ENCODE results near the gene NINL. TPM values are rescaled to one million over a fixed set of nuclear protein-coding genes. Genes with fewer than 3 reads are reported as not detected.
"Not testable (repeated sequence)": the region's sequence is repeated elsewhere in the genome, so short reads cannot be mapped to it uniquely, and the experiment has no call there.

NINL gene
- total RNA-seq, 1 experiment from 2014 or later = 9.0 TPM

DNA sequence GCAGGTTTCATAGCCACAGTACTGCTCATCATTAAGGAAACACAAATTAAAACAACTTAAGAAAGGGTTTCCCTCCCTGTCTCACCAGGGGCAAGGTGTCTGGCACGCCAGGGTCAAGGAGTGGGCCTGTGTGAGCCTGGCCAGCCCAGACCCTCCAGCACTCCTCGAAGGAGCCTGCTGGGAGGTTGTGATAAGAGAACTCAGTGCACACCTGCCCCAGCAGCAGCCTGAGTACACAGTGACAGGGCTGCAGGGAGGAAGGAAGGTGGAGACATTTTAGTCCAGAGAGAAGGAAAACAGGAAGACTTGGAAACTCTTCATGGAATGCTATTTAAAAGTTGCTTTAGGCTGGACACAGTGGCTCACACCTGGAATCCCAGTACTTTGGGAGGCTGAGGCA, 14.1 kb downstream of the NINL start:
- Histone ChIP-seq H3K4me3 (no peak overlapping the region), H3K36me3 (no peaks in the 10 kb centered on the region), H3K9me3 (no peaks in the 10 kb centered on the region), H3K27me3 (no peaks in the 10 kb centered on the region)
- DNase-seq = no peak

DNA sequence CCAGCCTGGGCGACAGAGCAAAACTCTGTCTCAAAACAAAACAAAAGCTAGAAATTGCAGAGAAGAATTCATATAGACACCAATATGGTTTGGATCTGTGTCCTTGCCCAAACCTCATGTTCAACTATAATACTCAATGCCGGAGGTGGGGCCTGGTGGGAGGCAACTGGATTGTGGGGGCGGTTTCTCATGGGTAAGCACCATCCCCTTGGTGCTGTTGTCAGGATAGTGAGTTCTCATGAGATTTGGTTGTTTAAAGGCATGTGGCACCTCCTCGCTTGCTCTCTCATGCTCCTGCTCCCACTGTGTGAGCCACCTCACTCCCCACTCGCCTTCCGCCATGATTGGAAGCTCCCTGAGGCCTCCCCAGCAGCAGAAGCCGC, 15.2 kb downstream of the NINL start:
- no peak for DNase-seq
- H3K4me3 ChIP-seq = no peak overlapping the region

DNA sequence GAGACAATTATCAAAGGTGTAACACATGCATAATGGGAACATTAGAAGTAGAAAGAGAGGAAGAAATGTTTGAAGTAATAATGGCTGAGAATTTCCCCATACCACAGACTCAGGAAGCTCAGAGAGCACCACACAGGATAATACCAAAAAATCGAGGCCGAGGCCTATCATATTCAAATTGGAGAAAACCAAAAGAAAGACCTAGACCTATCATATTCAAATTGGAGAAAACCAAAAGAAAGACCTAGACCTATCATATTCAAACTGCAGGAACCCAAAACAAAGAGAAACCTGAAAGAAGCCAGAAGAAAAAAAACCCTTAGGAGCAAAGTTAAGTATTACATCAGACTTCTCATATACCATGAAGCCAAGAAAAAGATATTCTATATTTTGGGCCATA, 18.0 kb downstream of the NINL start:
- no peak overlapping the region for H3K4me3 ChIP-seq
- H3K36me3 ChIP-seq = no peaks in the 10 kb centered on the region
- H3K9me3 ChIP-seq = 0 out of 2 replicates have a peak, but pooled peaks cover 3% of the 10 kb centered on the region
- no peaks in the 10 kb centered on the region for H3K27me3 ChIP-seq
- DNase-seq = no peak

More for the DNA sequence above, 15.2 kb downstream of the NINL start:
- no peaks in the 10 kb centered on the region for H3K9me3 ChIP-seq
- H3K27me3 ChIP-seq = no peaks in the 10 kb centered on the region
- no peaks in the 10 kb centered on the region for H3K36me3 ChIP-seq

DNA sequence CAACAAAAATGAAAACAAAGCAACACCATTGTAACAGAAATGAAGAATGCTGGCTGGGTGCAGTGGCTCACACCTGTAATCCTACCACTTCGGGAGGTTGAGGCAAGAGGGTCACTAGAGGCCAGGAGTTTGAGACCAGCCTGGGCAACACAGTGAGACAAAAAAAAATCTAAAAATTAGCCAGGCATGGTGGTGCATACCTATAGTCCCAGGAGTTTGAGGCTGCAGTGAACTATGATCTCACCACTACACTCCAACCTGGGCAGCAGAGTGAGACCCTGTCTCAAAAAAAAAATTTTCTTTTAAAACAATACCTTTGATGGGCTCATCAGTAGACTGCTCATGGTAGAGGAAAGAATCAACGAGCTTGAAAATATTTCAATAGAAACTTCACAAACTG, 18.5 kb downstream of the NINL start:
- 0 out of 2 replicates have a peak, but pooled peaks cover 3% of the 10 kb centered on the region for H3K9me3 ChIP-seq
- no peak for DNase-seq
- H3K27me3 ChIP-seq = no peaks in the 10 kb centered on the region
- no peak overlapping the region for H3K4me3 ChIP-seq
- H3K36me3 ChIP-seq = no peaks in the 10 kb centered on the region

DNA sequence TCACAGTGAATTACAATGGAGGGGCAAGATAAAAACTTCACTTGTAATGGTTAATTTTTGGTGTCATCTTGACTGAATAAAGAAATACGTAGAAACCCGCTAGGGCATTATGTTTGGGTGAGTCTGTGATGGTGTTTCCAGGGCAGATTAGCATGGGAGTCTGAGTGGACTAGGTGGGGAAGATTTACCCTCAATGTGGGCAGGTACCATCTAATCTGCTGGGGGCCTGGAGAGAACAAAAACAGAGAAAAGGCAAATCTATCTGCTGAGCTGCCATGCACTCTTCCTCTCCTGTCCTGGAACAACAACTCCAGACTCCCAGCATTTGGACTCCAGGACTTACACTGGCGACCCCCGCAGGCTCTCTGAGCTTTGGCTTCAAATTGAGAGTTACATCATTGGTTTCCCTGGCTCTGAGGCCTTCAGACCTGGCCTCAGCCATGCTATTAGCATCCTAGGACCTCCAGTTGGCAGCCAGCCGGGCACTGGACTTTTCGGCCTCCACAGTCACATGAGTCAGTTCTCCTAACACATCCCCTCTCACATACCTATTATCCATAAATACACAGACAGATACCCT, 19.7 kb downstream of the NINL start:
- no peak for DNase-seq
- 0 out of 2 replicates have a peak, but pooled peaks cover 3% of the 10 kb centered on the region for H3K9me3 ChIP-seq
- no peak overlapping the region for H3K4me3 ChIP-seq
- no peaks in the 10 kb centered on the region for H3K27me3 ChIP-seq
- H3K36me3 ChIP-seq = no peaks in the 10 kb centered on the region

DNA sequence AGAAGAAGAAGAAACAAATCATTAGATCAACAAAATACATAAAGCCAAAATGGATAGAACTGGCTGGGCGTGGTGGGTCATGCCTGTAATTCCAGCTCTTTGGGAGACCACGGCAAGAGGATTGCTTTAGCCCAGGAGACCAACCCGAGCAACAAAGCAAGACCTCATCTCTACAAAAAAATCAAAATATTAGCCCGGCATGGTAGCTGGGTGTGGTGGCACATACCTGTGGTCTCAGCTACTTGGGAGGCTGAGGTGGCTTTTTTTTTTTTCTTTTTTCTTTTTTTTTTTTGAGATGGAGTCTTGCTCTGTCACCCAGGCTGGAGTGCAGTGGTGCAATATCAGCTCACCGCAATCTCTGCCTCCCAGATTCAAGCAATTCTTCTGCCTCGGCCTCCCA, 21.5 kb downstream of the NINL start:
- no peak for DNase-seq
- Histone ChIP-seq H3K4me3 (no peak overlapping the region), H3K27me3 (no peaks in the 10 kb centered on the region), H3K36me3 (no peaks in the 10 kb centered on the region), H3K9me3 (0 out of 2 replicates have a peak, but pooled peaks cover 3% of the 10 kb centered on the region)

DNA sequence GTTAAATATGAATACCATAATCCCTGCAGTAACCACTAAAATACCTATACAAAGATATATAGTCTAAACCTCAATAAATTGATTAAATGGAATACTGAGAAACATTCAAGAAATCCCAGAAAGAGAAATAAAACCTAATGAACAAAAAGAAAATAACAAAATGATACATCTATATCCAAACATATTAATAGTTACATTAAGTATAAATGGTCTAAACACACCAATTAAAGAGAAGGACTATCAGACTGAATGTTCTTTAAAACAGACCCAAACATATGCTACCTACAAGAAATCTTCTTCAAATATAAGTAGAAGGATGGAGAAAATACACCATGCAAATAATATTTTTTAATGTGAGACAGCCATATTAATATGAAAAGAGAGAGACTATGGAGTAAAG, 22.0 kb downstream of the NINL start:
- Histone ChIP-seq H3K9me3 (0 out of 2 replicates have a peak, but pooled peaks cover 3% of the 10 kb centered on the region), H3K4me3 (no peak overlapping the region), H3K27me3 (no peaks in the 10 kb centered on the region), H3K36me3 (no peaks in the 10 kb centered on the region)
- no peak for DNase-seq

DNA sequence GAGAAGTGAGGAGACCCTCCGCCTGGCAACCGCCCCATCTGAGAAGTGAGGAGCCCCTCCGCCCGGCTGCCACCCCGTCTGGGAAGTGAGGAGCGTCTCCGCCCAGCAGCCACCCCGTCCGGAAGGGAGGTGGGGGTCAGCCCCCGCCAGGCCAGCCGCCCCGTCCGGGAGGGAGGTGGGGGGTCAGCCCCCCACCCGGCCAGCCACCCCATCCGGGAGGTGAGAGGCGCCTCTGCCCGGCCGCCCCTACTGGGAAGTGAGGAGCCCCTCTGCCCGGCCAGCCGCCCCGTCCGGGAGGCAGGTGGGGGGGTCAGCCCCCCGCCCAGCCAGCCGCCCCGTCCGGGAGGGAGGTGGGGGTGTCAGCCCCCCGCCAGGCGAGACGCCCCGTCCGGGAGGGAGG, 23.6 kb downstream of the NINL start:
- H3K9me3 ChIP-seq, H3K4me3 ChIP-seq, DNase-seq, H3K27me3 ChIP-seq, H3K36me3 ChIP-seq: not testable (repeated sequence)

DNA sequence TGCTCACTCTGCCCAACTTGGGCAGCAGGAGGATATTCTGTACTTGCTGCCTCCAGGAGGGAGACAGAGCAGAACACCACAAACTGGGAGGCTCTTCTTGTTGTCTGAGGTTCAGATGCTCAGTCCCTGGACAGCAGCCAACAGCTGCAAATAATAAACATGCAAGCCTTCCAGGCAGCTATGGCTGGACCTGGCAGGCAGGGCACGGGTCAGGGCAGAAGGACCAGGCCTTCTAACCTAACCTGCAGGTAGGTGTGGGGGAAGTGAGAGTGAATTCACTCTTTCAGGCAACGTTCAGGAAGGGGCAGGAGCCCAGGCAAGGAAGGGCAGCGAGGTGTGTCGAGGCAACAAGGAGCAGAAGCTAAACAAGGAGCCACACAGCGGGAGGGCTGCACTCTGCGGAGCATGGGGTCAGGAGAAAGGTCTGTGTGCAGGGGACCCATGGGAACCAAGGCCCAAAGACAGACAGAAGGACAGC, 31.5 kb downstream of the NINL start:
- Histone ChIP-seq H3K27me3 (no peaks in the 10 kb centered on the region), H3K36me3 (no peaks in the 10 kb centered on the region), H3K9me3 (no peaks in the 10 kb centered on the region), H3K4me3 (no peak overlapping the region)
- peak; percentile 44 for DNase-seq

DNA sequence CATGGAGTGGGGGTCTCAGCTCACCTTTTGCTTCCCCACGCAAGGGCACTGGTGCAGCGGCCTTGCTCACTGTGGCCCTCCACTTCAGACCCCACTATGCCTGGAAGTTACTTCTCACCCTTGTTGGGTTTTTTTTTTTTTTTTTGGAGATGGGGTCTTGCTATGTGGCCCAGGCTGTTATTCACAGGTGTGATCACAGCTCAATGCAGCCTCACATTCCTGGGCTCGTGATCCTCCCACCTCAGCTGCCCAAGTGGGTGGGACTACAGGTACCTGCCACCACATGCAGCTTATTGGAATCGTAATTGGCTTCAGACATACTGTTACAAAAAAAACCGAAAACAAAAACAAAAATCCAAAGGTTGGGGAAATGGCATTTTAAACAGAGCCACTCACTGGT, 32.4 kb downstream of the NINL start:
- DNase-seq = no peak
- Histone ChIP-seq H3K27me3 (no peaks in the 10 kb centered on the region), H3K36me3 (no peaks in the 10 kb centered on the region), H3K9me3 (no peaks in the 10 kb centered on the region), H3K4me3 (no peak overlapping the region)

DNA sequence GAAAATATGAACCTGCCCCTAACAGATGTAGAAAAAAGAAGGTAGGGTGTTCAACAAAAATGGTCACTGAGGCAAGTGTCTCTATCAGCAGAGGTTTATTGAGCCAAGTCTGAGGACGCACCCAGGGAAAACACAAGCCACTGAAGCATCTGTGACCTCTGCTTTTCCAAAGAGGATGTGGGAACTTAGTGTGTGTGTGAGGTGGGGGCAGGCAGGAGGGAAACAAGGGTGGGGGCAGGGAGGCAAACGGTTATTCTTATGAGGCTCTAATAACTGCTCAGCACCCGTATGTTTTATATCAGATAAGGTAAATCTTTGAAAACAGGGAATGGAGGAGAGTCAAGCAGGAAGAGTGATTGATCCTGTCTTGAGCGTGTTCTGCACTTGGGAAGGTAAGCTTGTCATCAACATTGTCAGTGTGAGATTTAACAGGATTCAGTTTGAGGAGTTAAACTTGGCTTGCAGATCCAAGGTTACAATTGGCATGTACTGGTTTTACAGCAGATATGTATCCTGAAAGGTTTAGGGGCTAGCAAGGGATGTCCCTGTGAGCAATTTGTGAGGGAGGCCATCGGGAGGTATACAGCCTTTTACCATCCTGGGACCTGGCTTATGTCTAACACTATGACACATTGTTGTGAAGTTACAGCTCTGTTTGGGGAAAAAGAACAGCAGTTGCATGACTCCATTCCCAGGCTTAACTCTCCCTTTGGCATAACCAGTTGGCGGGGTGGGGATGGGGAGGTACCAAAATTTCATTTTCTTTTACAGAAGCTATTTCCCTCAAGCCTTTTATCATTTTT, 33.7 kb downstream of the NINL start:
- H3K27me3 ChIP-seq = no peaks in the 10 kb centered on the region
- H3K9me3 ChIP-seq = no peaks in the 10 kb centered on the region
- no peak for DNase-seq
- no peaks in the 10 kb centered on the region for H3K36me3 ChIP-seq
- H3K4me3 ChIP-seq = no peak overlapping the region

DNA sequence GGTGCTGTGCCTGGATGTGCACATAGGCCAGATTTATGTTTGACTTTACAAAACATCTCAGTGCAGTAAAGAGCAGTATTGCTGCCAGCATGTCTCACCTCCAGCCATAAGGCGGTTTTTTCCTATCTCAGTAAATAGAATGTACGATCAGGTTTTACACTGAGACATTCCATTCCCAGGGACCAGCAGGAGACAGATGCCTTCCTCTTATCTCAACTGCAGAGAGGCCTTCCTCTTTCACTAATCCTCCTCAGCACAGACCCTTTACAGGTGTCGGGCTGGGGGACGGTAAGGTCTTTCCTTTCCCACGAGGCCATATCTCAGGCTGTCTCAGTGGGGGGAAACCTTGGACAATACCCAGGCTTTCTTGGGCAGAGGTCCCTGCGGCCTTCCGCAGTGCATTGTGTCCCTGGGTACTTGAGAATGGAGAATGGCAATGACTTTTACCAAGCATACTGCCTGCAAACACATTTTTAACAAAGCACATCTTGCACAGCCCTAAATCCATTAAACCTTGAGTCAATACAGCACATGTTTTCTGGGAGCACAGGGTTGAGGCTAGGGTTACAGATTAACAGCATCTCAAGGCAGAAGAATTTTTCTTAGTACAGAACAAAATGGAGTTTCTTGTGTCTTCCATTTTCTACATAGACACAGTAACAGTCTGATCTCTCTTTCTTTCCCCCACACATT, 34.5 kb downstream of the NINL start:
- not testable (repeated sequence) for DNase-seq, H3K27me3 ChIP-seq, H3K4me3 ChIP-seq

DNA sequence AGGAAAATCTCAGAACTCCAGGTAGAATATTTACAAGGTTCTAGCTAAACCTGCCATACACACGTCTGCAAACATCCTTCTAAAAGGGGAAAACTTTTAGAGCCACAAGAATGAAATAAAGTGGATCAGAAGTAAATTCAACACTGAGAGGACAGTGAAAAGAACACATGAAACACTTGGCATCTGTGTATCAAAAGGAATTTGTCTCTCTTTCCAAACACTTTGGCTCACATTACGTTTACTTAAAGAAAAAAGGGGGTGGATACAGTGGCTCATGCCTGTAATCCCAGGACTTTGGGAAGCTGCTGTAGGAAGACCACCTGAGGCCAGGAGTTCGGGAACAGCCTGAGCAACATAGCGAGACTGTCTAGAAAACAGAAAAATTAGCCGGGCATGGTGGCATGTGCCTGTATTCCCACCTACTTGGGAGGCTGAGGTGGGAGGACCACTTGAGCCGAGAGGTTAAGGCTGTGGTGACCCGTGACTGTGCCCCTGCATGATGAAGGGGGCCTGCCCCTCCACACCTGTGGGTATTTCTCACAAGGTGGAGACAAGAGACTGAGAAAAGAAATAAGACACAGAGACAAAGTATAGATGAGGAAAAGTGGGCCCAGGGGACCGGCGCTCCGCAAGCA, 35.4 kb downstream of the NINL start:
- Histone ChIP-seq H3K9me3 (no peaks in the 10 kb centered on the region), H3K4me3 (no peak overlapping the region), H3K27me3 (no peaks in the 10 kb centered on the region), H3K36me3 (no peaks in the 10 kb centered on the region)
- no peak for DNase-seq

More for the DNA sequence above, 34.5 kb downstream of the NINL start:
- H3K36me3 ChIP-seq, H3K9me3 ChIP-seq: not testable (repeated sequence)

DNA sequence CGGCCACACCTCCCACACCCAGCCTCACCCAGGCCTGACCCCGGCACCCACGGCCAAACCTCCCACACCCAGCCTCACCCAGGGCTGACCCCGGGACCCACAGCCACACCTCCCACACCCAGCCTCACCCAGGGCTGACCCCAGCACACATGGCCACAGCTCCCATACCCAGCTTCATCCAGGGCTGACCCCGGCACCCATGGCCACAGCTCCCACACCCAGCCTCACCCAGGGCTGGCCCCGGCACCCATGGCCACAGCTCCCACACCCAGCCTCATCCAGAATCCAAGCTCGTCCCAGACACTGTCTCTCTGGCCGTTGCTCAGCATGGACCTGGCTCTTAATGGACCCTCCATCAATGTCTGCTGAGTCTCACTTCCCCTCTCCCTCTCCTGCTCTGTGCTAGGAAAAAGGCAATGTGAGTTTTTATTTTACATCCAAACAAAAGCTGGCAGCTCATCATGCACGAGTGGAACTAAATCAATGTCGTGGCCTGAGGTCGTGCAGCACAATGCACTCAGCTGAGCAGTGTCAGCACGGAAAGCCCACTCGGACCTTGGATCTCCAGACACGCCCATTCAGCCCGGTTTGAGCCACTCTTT, 36.1 kb downstream of the NINL start:
- no peaks in the 10 kb centered on the region for H3K27me3 ChIP-seq
- no peak overlapping the region for H3K4me3 ChIP-seq
- peak; percentile 34 for DNase-seq
- no peaks in the 10 kb centered on the region for H3K36me3 ChIP-seq
- no peaks in the 10 kb centered on the region for H3K9me3 ChIP-seq

DNA sequence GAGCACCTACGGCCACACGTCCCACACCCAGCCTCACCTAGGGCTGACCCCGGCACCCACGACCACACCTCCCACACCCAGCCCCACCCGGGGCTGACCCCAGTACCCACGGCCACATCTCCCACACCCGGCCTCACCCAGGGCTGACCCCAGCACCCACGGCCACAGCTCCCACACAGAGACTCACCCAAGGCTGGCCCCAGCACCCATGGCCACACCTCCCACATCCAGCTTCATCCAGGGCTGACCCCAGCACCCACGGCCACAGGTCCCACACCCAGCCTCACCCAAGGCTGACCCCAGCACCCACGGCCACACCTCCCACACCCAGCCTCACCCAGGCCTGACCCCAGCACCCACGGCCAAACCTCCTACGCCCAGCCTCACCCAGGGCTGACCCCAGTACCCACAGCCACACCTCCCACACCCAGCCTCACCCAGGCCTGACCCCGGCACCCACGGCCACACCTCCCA, 36.7 kb downstream of the NINL start:
- no peaks in the 10 kb centered on the region for H3K27me3 ChIP-seq
- H3K36me3 ChIP-seq = no peaks in the 10 kb centered on the region; the same call in 1 of the 2 replicates
- no peak overlapping the region for H3K4me3 ChIP-seq
- H3K9me3 ChIP-seq = no peaks in the 10 kb centered on the region
- DNase-seq = peak; percentile 31

DNA sequence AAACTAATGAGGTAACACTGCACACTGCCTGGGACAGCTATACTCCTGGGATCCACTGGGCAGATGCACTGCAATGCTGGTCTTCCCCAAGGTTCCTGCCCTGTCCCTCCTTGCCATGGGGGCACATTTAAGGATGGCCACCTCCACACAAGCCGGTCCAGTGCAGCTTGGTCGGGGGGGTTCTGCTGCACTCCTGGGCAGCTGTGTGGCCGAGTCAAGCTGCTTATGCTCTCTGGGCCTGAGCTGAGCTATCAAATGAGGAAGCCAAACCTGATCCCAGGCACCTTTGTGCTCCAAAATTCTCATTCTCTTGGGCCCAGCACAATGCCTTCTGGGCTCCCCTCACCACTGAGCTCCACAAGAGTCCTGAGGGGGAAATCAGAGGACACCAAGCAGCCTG, 37.3 kb downstream of the NINL start:
- no peak for DNase-seq
- Histone ChIP-seq H3K9me3 (no peaks in the 10 kb centered on the region), H3K4me3 (no peak overlapping the region), H3K36me3 (no peaks in the 10 kb centered on the region; the same call in 1 of the 2 replicates), H3K27me3 (no peaks in the 10 kb centered on the region)
